Astrocyte of the hippocampus (primary cell): ENCODE measurements around the gene ZFYVE26.

Source experiments
- DNase-seq: peaks from one replicate; pipeline ENCODE4 v3.0.0; 2011; ENCODE audit warnings: low read depth, low spot score

The ZFYVE26 gene

GRCh38 chr14:67817750-67818438, 1.5 kb upstream of the ZFYVE26 start:
- no peak for DNase-seq

GRCh38 chr14:67815573-67816225, 691 bp downstream of the ZFYVE26 start:
- peak; percentile 59 for DNase-seq

GRCh38 chr14:67814821-67815220, 1.6 kb downstream of the ZFYVE26 start:
- DNase-seq: peak; percentile 5

- peak; percentile 14 for DNase-seq
These were observed 10.1 kb downstream of the ZFYVE26 start for GRCh38 chr14:67806246-67806645.

- DNase-seq: no peak
These were observed 15.6 kb downstream of the ZFYVE26 start for GRCh38 chr14:67800743-67801142.

GRCh38 chr14:67798731-67799130, 17.7 kb downstream of the ZFYVE26 start:
- no peak for DNase-seq

GRCh38 chr14:67787673-67788072, 28.7 kb downstream of the ZFYVE26 start:
- no peak for DNase-seq

- DNase-seq: no peak
These were observed 30.9 kb downstream of the ZFYVE26 start for GRCh38 chr14:67785270-67786109.

- DNase-seq: no peak
These were observed 32.1 kb downstream of the ZFYVE26 start for GRCh38 chr14:67784244-67784823.

- DNase-seq: no peak
These were observed 34.3 kb downstream of the ZFYVE26 start for GRCh38 chr14:67782090-67782489.

- no peak for DNase-seq
These were observed 37.6 kb downstream of the ZFYVE26 start for GRCh38 chr14:67778792-67779191.

GRCh38 chr14:67776653-67777322, 39.6 kb downstream of the ZFYVE26 start:
- no peak for DNase-seq

- no peak for DNase-seq
These were observed 42.5 kb downstream of the ZFYVE26 start for GRCh38 chr14:67773844-67774377.

- no peak for DNase-seq
These were observed 48.2 kb downstream of the ZFYVE26 start for GRCh38 chr14:67768219-67768618.

GRCh38 chr14:67766035-67766680, 50.2 kb downstream of the ZFYVE26 start:
- no peak for DNase-seq

GRCh38 chr14:67765192-67765834, 51.1 kb downstream of the ZFYVE26 start:
- DNase-seq: no peak

- DNase-seq: no peak
These were observed 51.9 kb downstream of the ZFYVE26 start for GRCh38 chr14:67764496-67764895.

- no peak for DNase-seq
These were observed 53.1 kb downstream of the ZFYVE26 start for GRCh38 chr14:67763158-67763822.

GRCh38 chr14:67762051-67762450, 54.3 kb downstream of the ZFYVE26 start:
- no peak for DNase-seq

GRCh38 chr14:67759916-67760315, 56.5 kb downstream of the ZFYVE26 start:
- DNase-seq: no peak
